ENCODE measurements around the gene NDUFS5.
A peak's percentile ranks its signal among the peaks of the same experiment; 100 is the strongest.
"Not testable (repeated sequence)": the region's sequence is repeated elsewhere in the genome, so short reads cannot be mapped to it uniquely, and the experiment has no call there.

The NDUFS5 gene

DNA sequence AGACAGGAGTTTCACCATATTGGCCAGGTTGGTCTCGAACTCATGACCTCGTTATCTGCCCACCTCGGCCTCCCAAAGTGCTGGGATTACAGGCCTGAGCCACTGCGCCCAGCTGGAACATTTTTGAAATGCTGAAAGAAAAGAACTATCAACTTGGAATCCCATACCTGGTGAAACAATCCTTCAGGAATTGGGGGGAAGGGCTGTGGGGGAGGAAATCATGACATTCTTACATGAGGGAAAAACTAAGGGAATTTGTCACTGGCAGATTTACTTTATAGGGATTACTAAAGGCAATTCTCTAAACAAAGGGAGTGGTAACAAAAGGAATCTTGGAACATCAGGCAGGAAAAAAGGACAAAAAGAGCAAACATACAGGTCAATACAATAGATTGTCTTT lies 25.8 kb downstream of the NDUFS5 start:
- DNase-seq = no peak
- intact Hi-C loops (cut with DNase I) = no loop called here

- DNase-seq; intact Hi-C loops (cut with DNase I): not testable (repeated sequence)
Measured at GRCh38 chr1:39055213-39055710, 29.1 kb downstream of the NDUFS5 start.

DNA sequence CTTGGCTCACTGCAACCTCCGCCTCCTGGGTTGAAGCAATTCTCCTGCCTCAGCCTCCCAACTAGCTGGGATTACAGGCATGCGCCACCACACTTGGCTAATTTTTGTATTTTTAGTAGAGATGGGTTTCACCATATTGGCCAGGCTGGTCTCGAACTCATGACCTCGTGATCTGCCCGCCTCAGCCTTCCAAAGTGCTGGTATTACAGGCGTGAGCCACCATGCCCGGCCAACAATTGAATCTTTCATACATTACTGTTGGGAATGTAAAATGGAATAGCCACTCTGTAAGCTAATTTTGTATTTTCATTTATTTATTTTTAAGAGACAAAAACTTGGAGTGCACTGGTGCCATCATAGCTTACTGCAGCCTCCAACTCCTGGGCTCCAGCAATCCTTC lies 35.4 kb downstream of the NDUFS5 start:
- intact Hi-C loops (cut with DNase I) = not testable (repeated sequence)
- peak in 1 of 10 donors; percentile 33 for DNase-seq

DNA sequence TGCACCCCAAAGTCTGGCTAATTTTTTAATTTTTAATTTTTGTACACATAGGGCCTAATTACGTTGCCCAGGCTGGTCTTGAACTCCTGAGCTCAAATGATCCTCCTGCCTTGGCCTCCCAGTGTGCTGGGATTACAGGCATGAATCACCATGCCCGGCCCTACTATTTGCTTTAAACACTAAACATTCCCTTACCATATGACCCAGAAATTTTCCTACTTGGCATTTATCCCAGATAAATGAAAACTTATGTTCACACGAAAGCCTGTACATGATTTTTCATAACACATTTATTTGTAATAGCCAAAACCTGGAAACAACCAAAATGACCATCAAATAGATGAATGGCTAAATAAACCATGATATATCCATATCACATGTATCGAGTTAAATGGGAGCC lies 35.8 kb downstream of the NDUFS5 start:
- intact Hi-C loops (cut with DNase I) = no loop called here
- no peak for DNase-seq

DNA sequence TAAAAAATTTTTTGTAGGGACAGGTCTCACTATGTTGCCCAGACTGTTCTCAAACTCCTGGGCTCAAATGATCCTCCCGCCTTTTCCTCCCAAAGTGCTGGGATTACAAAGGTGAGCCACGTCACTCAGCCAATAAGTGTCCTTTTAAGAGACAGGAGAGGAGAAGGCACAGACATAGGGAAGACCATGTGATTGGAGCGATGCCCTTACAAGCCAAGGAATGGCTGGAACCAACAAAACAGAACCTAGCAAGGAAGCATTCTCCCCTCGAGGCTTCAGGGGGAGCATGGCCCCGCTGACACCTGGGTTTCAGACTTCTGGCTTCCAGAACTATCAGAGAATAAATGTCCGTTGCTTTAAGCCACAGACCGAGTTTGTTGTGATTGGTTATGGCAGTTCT lies 37.0 kb downstream of the NDUFS5 start:
- intact Hi-C loops (cut with DNase I) = no loop called here
- no peak for DNase-seq

DNA sequence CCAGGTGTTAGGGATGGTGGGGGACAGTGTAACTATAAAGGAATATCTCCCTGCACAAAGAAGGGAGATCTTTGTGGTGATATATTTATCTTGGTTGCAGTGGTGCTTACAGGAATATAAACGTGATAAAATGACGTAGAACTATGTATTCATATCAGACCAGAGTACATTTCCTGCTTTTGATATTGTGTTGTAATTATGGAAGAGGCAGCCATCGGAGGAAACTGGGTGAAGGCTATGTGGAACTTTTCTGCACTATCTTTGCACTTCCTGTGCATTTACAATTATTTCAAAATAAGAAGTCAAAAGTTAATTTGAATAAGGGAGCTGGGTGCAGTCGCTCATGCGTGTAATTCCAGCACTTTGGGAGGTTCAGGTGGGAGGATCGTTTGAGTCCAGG lies 37.6 kb downstream of the NDUFS5 start:
- intact Hi-C loops (cut with DNase I) = no loop called here
- DNase-seq = no peak

DNA sequence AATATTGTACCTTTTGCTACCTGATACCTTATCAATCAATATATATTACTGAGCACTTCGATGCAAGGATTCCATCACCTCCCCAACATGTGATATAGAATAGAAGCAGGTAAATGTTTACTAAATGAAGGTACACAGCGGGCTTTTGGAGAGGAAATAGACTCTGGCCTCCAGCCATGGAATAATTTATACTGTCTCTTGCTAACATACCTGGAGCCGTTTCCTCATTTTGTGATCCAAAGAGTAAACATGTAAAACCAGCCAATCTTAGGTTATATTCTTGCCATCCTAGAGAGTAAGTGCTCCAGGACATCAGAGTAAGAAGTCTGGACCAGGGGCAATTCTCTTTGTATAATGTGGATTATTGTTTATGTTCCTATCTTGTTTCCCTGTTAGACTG lies 39.4 kb downstream of the NDUFS5 start:
- DNase-seq = no peak
- intact Hi-C loops (cut with DNase I) = no loop called here

- intact Hi-C loops (cut with DNase I); DNase-seq: not testable (repeated sequence)
Measured at GRCh38 chr1:39068227-39068626, 42.1 kb downstream of the NDUFS5 start.

- DNase-seq; intact Hi-C loops (cut with DNase I): not testable (repeated sequence)
Measured at GRCh38 chr1:39071557-39071956, 45.4 kb downstream of the NDUFS5 start.

DNA sequence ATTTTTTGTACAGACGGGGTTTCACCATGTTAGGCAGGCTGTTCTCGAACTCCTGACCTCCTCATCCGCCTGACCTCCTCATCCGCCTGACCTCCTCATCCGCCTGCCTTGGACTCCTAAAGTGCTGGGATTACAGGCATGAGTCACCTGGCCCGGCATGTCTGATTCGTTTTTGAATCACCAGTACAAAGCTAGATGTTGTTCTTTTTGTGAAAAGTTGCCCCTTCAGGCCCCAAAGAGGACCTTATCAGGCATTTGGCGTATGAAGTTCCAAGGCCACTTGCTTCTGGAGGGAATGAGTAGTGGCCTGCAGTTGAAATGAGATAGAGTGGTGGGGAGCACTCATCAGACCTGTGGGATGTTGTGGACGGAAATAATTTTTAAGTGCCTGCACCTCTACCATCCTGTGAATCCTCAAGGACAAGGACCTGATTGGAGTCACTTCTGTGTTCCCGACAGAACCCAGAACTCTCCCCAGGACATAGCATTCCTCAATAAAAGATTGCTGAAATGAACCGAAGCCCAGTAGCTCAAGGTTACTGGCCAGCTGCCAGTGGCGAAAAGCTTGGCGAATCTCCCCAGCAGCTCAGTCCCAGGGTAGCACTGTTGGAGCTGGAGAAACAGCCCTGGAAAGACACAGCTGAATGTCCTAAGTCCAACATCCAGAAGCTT lies 50.1 kb downstream of the NDUFS5 start:
- DNase-seq = peak in 6 of 10 donors; percentile 18 to 73 (median 51)
- intact Hi-C loops (cut with DNase I) = no loop called here

- peak in 1 of 10 donors; percentile 52 for DNase-seq
- intact Hi-C loops (cut with DNase I) = no loop called here
Measured at GRCh38 chr1:39076799-39077148, 50.6 kb downstream of the NDUFS5 start.

GRCh38 chr1:39080269-39080826 lies 54.2 kb downstream of the NDUFS5 start:
- intact Hi-C loops (cut with DNase I) = loop anchor here (5.0 kb wide), 1 partner anchor 53 kb away; the partner anchor contains the start of gene NDUFS5
- peak in 1 of 10 donors; percentile 30 for DNase-seq

GRCh38 chr1:39080831-39081270 lies 54.7 kb downstream of the NDUFS5 start:
- DNase-seq = peak in 4 of 10 donors; percentile 20 to 88 (median 79)
- intact Hi-C loops (cut with DNase I) = loop anchor here (5.0 kb wide), 1 partner anchor 54 kb away; the partner anchor contains the start of gene NDUFS5

DNA sequence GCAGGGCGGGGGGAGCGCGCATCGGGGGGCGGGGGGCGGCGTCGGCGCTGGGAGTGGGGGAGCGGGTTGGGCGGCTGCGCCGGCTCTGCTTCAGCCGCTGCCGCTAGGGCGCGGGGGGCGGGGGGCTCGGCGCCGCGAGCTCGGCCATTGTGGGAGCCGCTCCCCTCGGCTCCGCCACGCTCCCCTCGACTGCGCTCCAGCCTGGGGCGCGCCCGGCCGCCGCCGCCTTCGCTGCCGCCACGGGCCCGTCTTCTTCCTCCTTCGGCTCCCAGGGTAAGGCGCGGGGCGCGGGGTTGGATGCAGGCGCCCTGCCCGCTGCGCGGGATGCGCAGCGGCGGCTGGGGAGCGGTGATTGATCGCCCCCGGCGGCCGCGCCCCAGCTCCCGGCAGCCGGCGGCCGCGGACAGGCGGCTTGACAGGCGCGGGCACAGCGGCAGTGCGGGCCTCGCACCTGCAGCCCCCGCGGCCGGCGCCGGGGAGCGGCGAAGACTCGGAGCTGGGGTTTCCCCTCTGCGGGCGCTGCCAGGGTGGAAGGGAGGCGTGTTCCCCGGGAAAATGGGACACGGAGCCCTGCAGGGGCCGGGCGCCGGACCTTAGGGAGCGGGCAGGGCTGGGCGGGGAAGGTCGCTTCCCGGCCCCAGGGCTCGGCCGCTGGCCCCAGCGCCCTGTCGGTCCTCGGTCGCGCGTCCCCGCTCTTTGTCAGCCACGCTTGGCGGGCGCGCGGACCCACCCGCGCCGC lies 55.3 kb downstream of the NDUFS5 start:
- peak in 5 of 10 donors; percentile 15 to 90 (median 81) for DNase-seq
- intact Hi-C loops (cut with DNase I) = loop anchor here (5.0 kb wide), 1 partner anchor 54 kb away; the partner anchor contains the start of gene NDUFS5

DNA sequence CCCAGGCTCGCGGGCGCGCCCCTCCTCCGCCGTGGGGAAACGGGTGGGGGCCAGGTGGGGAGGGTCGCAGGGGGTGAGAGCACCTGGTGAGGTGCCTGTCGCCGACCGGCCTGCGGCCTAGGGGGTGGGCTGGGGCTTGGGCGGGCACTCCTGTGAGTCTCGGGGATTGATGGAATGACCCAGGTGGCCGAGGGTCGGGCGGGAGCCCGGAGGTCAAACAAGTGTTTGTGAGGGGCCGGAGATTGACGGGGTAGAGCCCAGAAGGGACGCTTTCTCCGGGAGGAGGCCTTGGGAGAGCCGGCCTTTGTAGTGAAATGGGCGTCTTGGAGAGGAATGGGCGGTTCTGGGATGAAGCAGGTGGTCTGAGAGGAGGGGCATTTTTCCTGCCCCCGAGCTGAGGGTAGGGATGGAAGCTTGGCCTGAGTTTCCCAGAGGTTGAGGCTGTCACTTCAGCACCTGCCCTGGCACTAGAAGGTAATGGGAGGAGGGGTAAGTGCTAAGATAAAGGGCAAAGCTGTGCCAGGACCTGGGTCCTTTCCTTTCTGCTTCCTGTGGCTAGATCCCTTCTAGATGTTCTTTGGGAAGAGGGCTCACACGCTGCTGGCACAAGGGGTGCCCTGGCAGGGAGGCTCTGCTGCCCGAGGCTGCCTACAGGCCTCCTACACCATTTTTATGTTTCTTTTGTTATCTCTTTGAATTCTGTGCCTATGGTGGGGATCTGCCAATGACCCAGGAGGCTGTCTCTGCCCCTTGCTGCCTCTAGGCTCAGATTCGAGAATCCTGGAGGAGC lies 56.1 kb downstream of the NDUFS5 start:
- intact Hi-C loops (cut with DNase I) = loop anchor here (5.0 kb wide), 1 partner anchor 55 kb away; the partner anchor contains the start of gene NDUFS5
- peak in 3 of 10 donors; percentile 26 to 86 (median 62) for DNase-seq

- peak in 1 of 10 donors; percentile 57 for DNase-seq
- intact Hi-C loops (cut with DNase I) = loop anchor here (5.0 kb wide), 1 partner anchor 56 kb away; the partner anchor contains the start of gene NDUFS5
Measured at GRCh38 chr1:39082811-39083576, 56.8 kb downstream of the NDUFS5 start.

DNA sequence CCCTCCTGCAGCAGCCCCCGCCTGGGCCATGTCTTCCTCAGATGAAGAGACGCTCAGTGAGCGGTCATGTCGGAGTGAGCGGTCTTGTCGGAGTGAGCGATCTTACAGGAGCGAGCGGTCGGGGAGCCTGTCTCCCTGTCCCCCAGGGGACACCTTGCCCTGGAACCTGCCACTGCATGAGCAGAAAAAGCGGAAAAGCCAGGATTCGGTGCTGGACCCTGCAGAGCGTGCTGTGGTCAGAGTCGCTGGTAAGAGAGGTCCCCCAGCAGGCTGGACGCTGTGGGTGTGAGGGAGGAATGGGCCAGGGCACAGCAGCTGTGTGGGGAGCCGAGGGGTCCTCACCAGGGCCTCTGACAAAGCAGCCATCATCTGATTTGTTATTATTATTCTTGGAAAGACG lies 58.0 kb downstream of the NDUFS5 start:
- intact Hi-C loops (cut with DNase I) = loop anchor here (5.0 kb wide), 1 partner anchor 57 kb away; the partner anchor contains the start of gene NDUFS5
- peak in 1 of 10 donors; percentile 74 for DNase-seq

All from posterior cingulate gyrus (tissue), 11 donors.